Breast epithelium (tissue), 4 donors: ENCODE measurements around the gene NAV2. TPM values are rescaled to one million over a fixed set of nuclear protein-coding genes. Genes with fewer than 3 reads are reported as not detected.

ENCODE experiments used
- DNase-seq, 2 donors: peaks; one replicate each; pipeline ENCODE4 v3.0.0-alpha.2; 2019; ENCODE audit warnings: low spot score in 2 of 2
- H3K27ac ChIP-seq, 2 donors: fragments of 200-600 bp; sonication (generic) in 1 of 2; one replicate each; pipeline ENCODE4 v1.5.1; 2016 to 2019; ENCODE audit warnings: mild to moderate bottlenecking in 1 of 2
- H3K27me3 ChIP-seq, 2 donors: fragments of 200-600 bp; sonication (generic) in 1 of 2; one replicate each; pipeline versions ENCODE4 v1.5.1 to v1.6.0; 2017 to 2019; ENCODE audit warnings: control low read depth in 1 of 2, mild to moderate bottlenecking in 1 of 2
- H3K36me3 ChIP-seq: fragments of 200-600 bp; one replicate; pipeline ENCODE4 v1.5.1; 2019
- H3K4me1 ChIP-seq, 2 donors: fragments of 200-600 bp; sonication (generic); one replicate each; pipeline ENCODE4 v1.5.1; 2016 to 2019; ENCODE audit warnings: control low read depth in 1 of 2
- H3K4me3 ChIP-seq, 3 donors: fragments of 200-600 bp; sonication (generic); 1 replicate in 2 of 3; 2 replicates in 1 of 3; pipeline ENCODE4 v1.5.1; 2016 to 2019; ENCODE audit warnings: mild to moderate bottlenecking in 3 of 3, moderate library complexity in 2 of 3
- H3K9me3 ChIP-seq, 2 donors: fragments of 200-600 bp; sonication (generic) in 1 of 2; one replicate each; pipeline ENCODE4 v1.5.1; 2016 to 2019; ENCODE audit warnings: control low read depth in 1 of 2
- POLR2A ChIP-seq: fragments of 450-650 bp; IDR thresholded peaks from one replicate; pipeline ENCODE4 v1.6.1; 2016; ENCODE audit warnings: antibody characterized with exemption, mild to moderate bottlenecking, moderate library complexity
- POLR2AphosphoS5 ChIP-seq, 3 donors: sonication (generic); formaldehyde crosslinking; IDR thresholded peaks; one replicate each; pipeline ENCODE4 v1.6.1; 2017; ENCODE audit warnings: antibody characterized with exemption in 3 of 3
- intact Hi-C: fragments of 100-400 bp; cut with DNase I; formaldehyde crosslinking; loops from one replicate; pipeline ENCODE4 v1.15.1; 2023; ENCODE audit warnings: low total_unique reads
- total RNA-seq, 3 donors: library from RNA; depleted of rRNA; stranded (reverse); fragments of >200 nt; gene quantifications; one replicate each; pipeline ENCODE4 v1.1.0, GENCODE V29; 2016
- TF ChIP-seq, protein P1 (sequence below), 3 donors: fragments of 450-650 bp; IDR thresholded peaks; one replicate each; pipeline ENCODE4 v1.5.1; 2016 to 2017; ENCODE audit warnings: antibody characterized with exemption in 3 of 3, mild to moderate bottlenecking in 3 of 3, moderate library complexity in 3 of 3

The NAV2 gene
- total RNA-seq, 3 donors from 2014 or later: 28.2 to 61.8 (median 31.4) TPM

DNA sequence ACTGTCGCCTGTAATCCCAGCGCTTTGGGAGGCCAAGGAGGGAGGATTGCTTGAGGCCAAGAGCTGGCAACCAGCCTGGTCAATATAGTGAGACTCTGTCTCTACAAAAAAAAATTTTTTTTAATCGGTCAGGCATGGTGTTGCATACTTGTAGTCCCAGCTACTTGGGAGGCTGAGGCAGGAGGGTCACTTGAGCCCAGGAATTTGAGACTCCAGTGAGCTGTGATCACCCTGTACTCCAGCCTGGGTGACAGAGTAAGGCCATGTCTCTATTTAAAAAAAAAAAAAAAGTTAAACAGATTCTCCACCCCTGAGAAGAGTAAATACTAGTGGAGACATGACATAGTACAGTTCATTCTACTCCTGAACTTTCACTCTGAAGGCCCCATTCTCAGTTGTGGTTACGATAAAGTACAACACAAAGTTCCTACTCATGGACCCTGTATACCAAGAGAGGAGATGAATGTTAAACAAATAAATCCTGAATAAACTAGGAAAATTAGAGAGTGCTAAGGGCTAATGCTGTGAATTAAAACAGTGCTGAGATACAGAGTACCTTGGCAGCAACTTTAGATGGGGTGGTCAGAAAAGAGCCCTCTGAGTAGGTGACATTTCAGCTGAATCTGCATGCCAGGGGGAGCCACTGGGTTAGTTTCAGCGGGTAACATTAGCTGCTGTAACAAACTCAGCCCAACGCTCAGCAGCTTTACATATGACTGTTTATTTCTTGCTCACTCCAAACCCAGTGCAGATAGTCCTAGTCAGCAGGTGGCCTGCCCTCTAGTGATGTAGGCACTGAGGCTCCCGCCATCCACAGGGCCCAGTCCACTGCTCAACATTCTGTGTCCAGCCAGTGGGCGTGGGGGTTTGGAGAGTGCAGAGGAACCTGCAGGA, 372.5 kb downstream of the NAV2 start:
- Histone ChIP-seq H3K9me3 (no peaks in the 10 kb centered on the region), H3K27ac (no peak overlapping the region), H3K36me3 (no peaks in the 10 kb centered on the region), H3K4me1 (no peaks in the 10 kb centered on the region), H3K4me3 (no peak overlapping the region), H3K27me3 (no peaks in the 10 kb centered on the region)
- TF ChIP-seq, protein P1, sequence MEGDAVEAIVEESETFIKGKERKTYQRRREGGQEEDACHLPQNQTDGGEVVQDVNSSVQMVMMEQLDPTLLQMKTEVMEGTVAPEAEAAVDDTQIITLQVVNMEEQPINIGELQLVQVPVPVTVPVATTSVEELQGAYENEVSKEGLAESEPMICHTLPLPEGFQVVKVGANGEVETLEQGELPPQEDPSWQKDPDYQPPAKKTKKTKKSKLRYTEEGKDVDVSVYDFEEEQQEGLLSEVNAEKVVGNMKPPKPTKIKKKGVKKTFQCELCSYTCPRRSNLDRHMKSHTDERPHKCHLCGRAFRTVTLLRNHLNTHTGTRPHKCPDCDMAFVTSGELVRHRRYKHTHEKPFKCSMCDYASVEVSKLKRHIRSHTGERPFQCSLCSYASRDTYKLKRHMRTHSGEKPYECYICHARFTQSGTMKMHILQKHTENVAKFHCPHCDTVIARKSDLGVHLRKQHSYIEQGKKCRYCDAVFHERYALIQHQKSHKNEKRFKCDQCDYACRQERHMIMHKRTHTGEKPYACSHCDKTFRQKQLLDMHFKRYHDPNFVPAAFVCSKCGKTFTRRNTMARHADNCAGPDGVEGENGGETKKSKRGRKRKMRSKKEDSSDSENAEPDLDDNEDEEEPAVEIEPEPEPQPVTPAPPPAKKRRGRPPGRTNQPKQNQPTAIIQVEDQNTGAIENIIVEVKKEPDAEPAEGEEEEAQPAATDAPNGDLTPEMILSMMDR (IDR thresholded peaks at IDR 0.05): no peak
- intact Hi-C loops: loop anchor here (5.0 kb wide), 1 partner anchor 777 kb away; no protein-coding TSS in a partner anchor
- DNase-seq: no peak

DNA sequence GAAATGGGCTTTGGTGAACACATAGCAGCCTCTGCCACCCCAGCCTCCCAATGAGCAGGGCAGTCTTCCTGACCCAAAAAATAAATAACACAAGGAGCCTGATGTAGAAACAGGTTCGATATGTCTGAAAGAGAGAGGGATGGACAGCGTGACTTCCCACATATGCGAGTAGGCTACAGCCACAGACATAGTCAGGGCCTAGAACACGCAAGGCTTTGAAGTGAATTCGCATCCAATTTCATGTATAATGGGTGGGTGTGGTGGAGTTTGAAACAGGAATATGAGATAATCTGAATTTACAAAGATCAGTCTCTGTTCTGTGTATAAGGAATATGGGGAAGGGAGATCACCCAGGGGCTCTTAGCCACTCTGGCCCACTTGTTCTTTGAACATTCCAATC, 373.3 kb downstream of the NAV2 start:
- no peaks in the 10 kb centered on the region for H3K4me1 ChIP-seq
- no peak for DNase-seq
- no peaks in the 10 kb centered on the region for H3K9me3 ChIP-seq
- H3K27me3 ChIP-seq: no peaks in the 10 kb centered on the region
- H3K27ac ChIP-seq: no peak overlapping the region
- H3K36me3 ChIP-seq: no peaks in the 10 kb centered on the region
- intact Hi-C loops: loop anchor here (2.0 kb wide), 1 partner anchor 37 kb away; no protein-coding TSS in a partner anchor
- H3K4me3 ChIP-seq: no peak overlapping the region
- no peak for TF ChIP-seq POLR2A
- TF ChIP-seq, protein P1 (IDR thresholded peaks at IDR 0.05): no peak
- no peak for TF ChIP-seq POLR2AphosphoS5 (IDR thresholded peaks at IDR 0.05)

DNA sequence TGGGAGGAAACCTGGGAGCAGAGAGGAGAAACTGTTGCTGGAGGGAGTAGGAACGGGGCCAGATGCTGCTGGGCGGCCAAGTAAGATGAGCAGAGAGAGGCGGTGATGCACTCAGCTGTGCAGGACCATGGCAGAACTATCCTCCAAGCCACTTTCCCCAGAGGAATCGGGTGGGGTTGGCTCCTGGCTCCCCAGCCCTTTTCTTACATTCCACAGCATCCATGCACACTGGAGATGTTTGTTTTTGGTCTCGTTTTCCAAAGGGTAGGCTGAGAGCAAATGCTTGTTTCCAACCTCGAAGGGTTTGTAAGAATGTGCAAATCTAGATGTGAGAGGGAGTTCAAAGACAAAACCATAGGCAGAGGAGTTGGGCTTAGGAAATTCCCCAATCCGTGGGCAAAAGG, 374.5 kb downstream of the NAV2 start:
- H3K27ac ChIP-seq: no peak overlapping the region
- DNase-seq: no peak

DNA sequence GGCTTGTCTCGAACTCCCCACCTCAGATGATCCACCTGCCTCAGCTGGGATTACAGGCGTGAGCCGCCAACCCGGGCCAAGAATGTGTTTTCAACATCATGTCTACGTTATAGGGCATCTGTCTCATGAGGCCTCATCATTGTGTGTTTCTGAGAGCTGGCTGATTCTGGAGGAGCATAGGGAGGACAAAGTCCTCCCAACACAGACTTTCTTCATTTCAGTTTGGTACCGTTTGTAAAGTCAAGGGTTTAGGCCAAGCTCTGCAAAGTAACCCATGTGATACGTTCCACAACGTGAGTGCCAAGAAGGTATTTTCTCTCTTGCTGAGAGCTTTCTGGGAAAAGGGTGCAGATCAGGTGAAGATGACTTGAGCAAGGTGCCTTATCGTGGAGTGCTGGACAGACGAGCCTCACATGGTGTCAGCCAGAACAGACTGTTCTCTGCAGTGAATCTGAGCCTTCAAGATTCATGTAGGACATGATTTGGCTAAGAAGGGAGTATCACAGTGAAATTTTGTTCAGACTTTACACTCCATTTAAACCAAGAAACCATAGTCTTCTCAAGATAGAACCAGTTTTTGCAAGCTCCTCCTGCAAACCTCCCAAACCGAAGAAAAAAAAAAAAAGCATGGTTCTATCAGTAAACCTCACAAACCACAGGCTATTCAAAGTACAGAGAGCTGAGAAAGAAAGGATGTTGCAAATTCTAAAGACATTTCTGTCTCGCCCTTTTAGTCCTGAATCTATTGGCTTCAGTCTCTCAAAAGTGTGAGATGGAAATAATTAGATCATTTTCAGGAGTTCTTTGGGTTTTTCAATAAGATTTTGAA, 376.0 kb downstream of the NAV2 start:
- no peaks in the 10 kb centered on the region for H3K36me3 ChIP-seq
- no peaks in the 10 kb centered on the region for H3K4me1 ChIP-seq
- no peak overlapping the region for H3K4me3 ChIP-seq
- H3K9me3 ChIP-seq: no peaks in the 10 kb centered on the region
- no peak overlapping the region for H3K27ac ChIP-seq
- no peaks in the 10 kb centered on the region for H3K27me3 ChIP-seq
- TF ChIP-seq, protein P1 (IDR thresholded peaks at IDR 0.05): no peak
- TF ChIP-seq POLR2AphosphoS5 (IDR thresholded peaks at IDR 0.05): no peak
- TF ChIP-seq POLR2A: no peak
- intact Hi-C loops: no loop called here
- no peak for DNase-seq

More for the DNA sequence above, 374.5 kb downstream of the NAV2 start:
- intact Hi-C loops: loop anchor here (2.0 kb wide), 1 partner anchor 38 kb away; no protein-coding TSS in a partner anchor
- no peaks in the 10 kb centered on the region for H3K4me1 ChIP-seq
- H3K4me3 ChIP-seq: no peak overlapping the region
- TF ChIP-seq POLR2A (no peak), POLR2AphosphoS5 (IDR thresholded peaks at IDR 0.05) (no peak)
- TF ChIP-seq, protein P1 (IDR thresholded peaks at IDR 0.05): no peak
- no peaks in the 10 kb centered on the region for H3K9me3 ChIP-seq
- no peaks in the 10 kb centered on the region for H3K36me3 ChIP-seq
- H3K27me3 ChIP-seq: no peaks in the 10 kb centered on the region

DNA sequence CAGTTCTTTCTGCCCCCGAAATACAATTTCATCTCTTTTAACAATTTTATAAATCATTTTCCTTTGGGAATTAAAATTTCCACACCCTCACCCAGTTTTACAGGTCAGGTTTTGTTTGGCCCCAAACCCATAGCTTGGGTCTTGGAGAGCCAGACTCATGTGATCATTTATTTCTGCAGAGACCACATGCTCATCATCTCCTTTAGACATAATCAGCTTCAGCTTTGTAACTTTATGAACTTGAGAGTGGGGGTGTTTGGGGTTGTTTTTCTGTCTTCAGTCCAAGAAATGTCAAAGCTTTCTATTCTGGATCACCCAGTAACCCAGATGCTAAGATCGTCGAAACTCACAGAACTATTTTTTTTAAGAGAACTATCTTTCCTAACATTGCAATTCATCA, 376.7 kb downstream of the NAV2 start:
- Histone ChIP-seq H3K27ac (no peak overlapping the region), H3K27me3 (no peaks in the 10 kb centered on the region), H3K9me3 (no peaks in the 10 kb centered on the region), H3K36me3 (no peaks in the 10 kb centered on the region), H3K4me1 (no peaks in the 10 kb centered on the region), H3K4me3 (no peak overlapping the region)
- no peak for TF ChIP-seq POLR2A
- no peak for TF ChIP-seq POLR2AphosphoS5 (IDR thresholded peaks at IDR 0.05)
- TF ChIP-seq, protein P1 (IDR thresholded peaks at IDR 0.05): no peak
- no peak for DNase-seq
- intact Hi-C loops: no loop called here
